Iris pigment epithelial cell (primary cell): Measurements from ENCODE around the gene RBBP8.
A peak's percentile ranks its signal among the peaks of the same experiment; 100 is the strongest.
"Not testable (repeated sequence)": the region's sequence is repeated elsewhere in the genome, so short reads cannot be mapped to it uniquely, and the experiment has no call there.

Experiments used
- DNase-seq: peaks from one replicate; pipeline ENCODE4 v3.0.0-alpha.2; 2011; ENCODE audit warnings: low read depth

The RBBP8 gene

GRCh38 chr18:22933206-22933965 lies at the start of gene RBBP8:
RBBP8 (plus strand) TSS chr18:22933328; CDS start chr18:22936852, 3,524 bp downstream.
- peak; percentile 77 for DNase-seq

- DNase-seq: no peak
Observed at GRCh38 chr18:22883827-22884226, 49.3 kb upstream of the RBBP8 start.

GRCh38 chr18:22885694-22886093 lies 47.4 kb upstream of the RBBP8 start:
- DNase-seq: not testable (repeated sequence)

- no peak for DNase-seq
Observed at GRCh38 chr18:22899421-22899820, 33.7 kb upstream of the RBBP8 start.

- DNase-seq: no peak
Observed at GRCh38 chr18:22900558-22901238, 32.4 kb upstream of the RBBP8 start.

GRCh38 chr18:22902093-22902492 lies 31.0 kb upstream of the RBBP8 start:
- DNase-seq: no peak

GRCh38 chr18:22903248-22903647 lies 29.9 kb upstream of the RBBP8 start:
- DNase-seq: not testable (repeated sequence)

- no peak for DNase-seq
Observed at GRCh38 chr18:22912149-22912548, 21.0 kb upstream of the RBBP8 start.

- peak; percentile 57 for DNase-seq
Observed at GRCh38 chr18:22912835-22913234, 20.3 kb upstream of the RBBP8 start.

- DNase-seq: no peak
Observed at GRCh38 chr18:22913861-22914260, 19.3 kb upstream of the RBBP8 start.

- no peak for DNase-seq
Observed at GRCh38 chr18:22914633-22915032, 18.5 kb upstream of the RBBP8 start.

- no peak for DNase-seq
Observed at GRCh38 chr18:22915337-22915736, 17.8 kb upstream of the RBBP8 start.

GRCh38 chr18:22921772-22922171 lies 11.4 kb upstream of the RBBP8 start:
- no peak for DNase-seq

GRCh38 chr18:22924589-22924988 lies 8.5 kb upstream of the RBBP8 start:
- no peak for DNase-seq

GRCh38 chr18:22926454-22926853 lies 6.7 kb upstream of the RBBP8 start:
- DNase-seq: no peak

GRCh38 chr18:22928339-22928738 lies 4.8 kb upstream of the RBBP8 start:
- DNase-seq: no peak

GRCh38 chr18:22930089-22930713 lies 2.9 kb upstream of the RBBP8 start:
- peak; percentile 69 for DNase-seq

GRCh38 chr18:22932885-22933205 lies 283 bp upstream of the RBBP8 start:
- DNase-seq: no peak

- DNase-seq: no peak
Observed at GRCh38 chr18:22933966-22934423, 867 bp downstream of the RBBP8 start.

- DNase-seq: no peak
Observed at GRCh38 chr18:22934789-22935188, 1.7 kb downstream of the RBBP8 start.

GRCh38 chr18:22935431-22935830 lies 2.3 kb downstream of the RBBP8 start:
- no peak for DNase-seq

GRCh38 chr18:22936515-22936914 lies 3.4 kb downstream of the RBBP8 start:
- DNase-seq: no peak

- DNase-seq: no peak
Observed at GRCh38 chr18:22939649-22940048, 6.5 kb downstream of the RBBP8 start.
